COLO829 (cell line): Measurements from ENCODE around the gene CTSE.
"Not testable (repeated sequence)": the region's sequence is repeated elsewhere in the genome, so short reads cannot be mapped to it uniquely, and the experiment has no call there.

Experiments used
- DNase-seq: peaks from one replicate; pipeline ENCODE4 v3.0.0; 2012; ENCODE audit warnings: low spot score

CTSE gene

GRCh38 chr1:206023695-206024094 is at the start of gene CTSE:
Gene CTSE, minus strand, starts transcription at chr1:206023895. Its CDS starts 104 bp downstream, at chr1:206023791.
- no peak for DNase-seq

GRCh38 chr1:206070627-206071304 is 47.1 kb upstream of the CTSE start:
- no peak for DNase-seq

GRCh38 chr1:206068314-206068713 is 44.6 kb upstream of the CTSE start:
- DNase-seq: no peak

- no peak for DNase-seq
Observed at GRCh38 chr1:206067486-206068227, 44.0 kb upstream of the CTSE start.

- DNase-seq: no peak
Observed at GRCh38 chr1:206066479-206067171, 42.9 kb upstream of the CTSE start.

GRCh38 chr1:206065547-206066145 is 42.0 kb upstream of the CTSE start:
- DNase-seq: no peak

- not testable (repeated sequence) for DNase-seq
Observed at GRCh38 chr1:206064501-206064900, 40.8 kb upstream of the CTSE start.

GRCh38 chr1:206064001-206064400 is 40.3 kb upstream of the CTSE start:
- not testable (repeated sequence) for DNase-seq

GRCh38 chr1:206062464-206062863 is 38.8 kb upstream of the CTSE start:
- no peak for DNase-seq

- no peak for DNase-seq
Observed at GRCh38 chr1:206060844-206061243, 37.1 kb upstream of the CTSE start.

GRCh38 chr1:206059355-206059915 is 35.7 kb upstream of the CTSE start:
- no peak for DNase-seq

- DNase-seq: no peak
Observed at GRCh38 chr1:206058927-206059292, 35.2 kb upstream of the CTSE start.

- not testable (repeated sequence) for DNase-seq
Observed at GRCh38 chr1:206058289-206058926, 34.7 kb upstream of the CTSE start.

GRCh38 chr1:206055639-206056323 is 32.1 kb upstream of the CTSE start:
- not testable (repeated sequence) for DNase-seq

GRCh38 chr1:206055069-206055625 is 31.5 kb upstream of the CTSE start:
- not testable (repeated sequence) for DNase-seq

GRCh38 chr1:206053616-206054015 is 29.9 kb upstream of the CTSE start:
- not testable (repeated sequence) for DNase-seq

- not testable (repeated sequence) for DNase-seq
Observed at GRCh38 chr1:206052919-206053610, 29.4 kb upstream of the CTSE start, which contains the start of gene RHEX. Gene RHEX, plus strand, starts transcription at chr1:206053173. Its CDS starts 44,656 bp downstream, at chr1:206097829.

- DNase-seq: not testable (repeated sequence)
Observed at GRCh38 chr1:206052231-206052865, 28.7 kb upstream of the CTSE start.

GRCh38 chr1:206050655-206051235 is 27.1 kb upstream of the CTSE start:
- no peak for DNase-seq
